Fibroblast of mammary gland (primary cell): ENCODE results near the gene MCF2L.

Experiments
- DNase-seq: peaks from one replicate; pipeline ENCODE4 v3.0.0-alpha.2; 2010; ENCODE audit warnings: low read depth
- H3K4me3 ChIP-seq: 2 replicates; pipeline ENCODE4 v1.5.1; 2011; ENCODE audit warnings: low read depth, mild to moderate bottlenecking, low read length, moderate library complexity; ENCODE audit not compliant: control insufficient read depth
- TF ChIP-seq, protein P1 (sequence below): conservative IDR thresholded peaks from 2 replicates; pipeline ENCODE4 v1.5.1; 2011; ENCODE audit warnings: low read depth, low read length, inconsistent platforms; ENCODE audit not compliant: control insufficient read depth, insufficient read depth

Gene MCF2L

DNA sequence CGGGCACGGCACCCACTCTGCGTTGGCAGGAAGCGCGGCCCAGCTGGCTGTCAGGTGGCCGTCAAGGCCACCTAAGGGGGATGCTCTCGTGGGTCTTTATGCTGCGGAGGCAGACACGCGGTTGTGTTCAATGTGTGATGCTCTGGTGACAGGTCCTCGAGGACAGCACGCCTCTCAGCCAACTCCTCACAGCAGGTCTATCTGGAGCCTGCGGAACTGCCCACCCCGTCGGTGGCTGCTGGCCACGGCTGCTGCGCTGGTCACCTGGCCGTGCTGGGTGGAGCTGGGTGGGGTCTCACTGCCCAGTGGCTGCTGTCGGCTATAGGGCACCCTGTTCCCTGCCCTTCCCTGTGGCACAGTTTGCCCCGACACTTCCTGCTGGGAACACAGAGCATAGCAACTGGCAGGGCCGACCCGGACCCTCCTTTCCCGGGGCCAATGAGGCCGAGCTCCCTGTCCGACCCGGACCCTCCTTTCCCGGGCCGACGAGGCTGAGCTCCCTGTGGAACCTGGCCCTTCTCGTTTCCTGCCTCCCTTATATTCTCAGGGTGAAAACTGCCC is 122.3 kb downstream of the MCF2L start:
- H3K4me3 ChIP-seq, result no peak overlapping the region
- no peak for DNase-seq
- TF ChIP-seq, protein P1, sequence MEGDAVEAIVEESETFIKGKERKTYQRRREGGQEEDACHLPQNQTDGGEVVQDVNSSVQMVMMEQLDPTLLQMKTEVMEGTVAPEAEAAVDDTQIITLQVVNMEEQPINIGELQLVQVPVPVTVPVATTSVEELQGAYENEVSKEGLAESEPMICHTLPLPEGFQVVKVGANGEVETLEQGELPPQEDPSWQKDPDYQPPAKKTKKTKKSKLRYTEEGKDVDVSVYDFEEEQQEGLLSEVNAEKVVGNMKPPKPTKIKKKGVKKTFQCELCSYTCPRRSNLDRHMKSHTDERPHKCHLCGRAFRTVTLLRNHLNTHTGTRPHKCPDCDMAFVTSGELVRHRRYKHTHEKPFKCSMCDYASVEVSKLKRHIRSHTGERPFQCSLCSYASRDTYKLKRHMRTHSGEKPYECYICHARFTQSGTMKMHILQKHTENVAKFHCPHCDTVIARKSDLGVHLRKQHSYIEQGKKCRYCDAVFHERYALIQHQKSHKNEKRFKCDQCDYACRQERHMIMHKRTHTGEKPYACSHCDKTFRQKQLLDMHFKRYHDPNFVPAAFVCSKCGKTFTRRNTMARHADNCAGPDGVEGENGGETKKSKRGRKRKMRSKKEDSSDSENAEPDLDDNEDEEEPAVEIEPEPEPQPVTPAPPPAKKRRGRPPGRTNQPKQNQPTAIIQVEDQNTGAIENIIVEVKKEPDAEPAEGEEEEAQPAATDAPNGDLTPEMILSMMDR, result no peak

DNA sequence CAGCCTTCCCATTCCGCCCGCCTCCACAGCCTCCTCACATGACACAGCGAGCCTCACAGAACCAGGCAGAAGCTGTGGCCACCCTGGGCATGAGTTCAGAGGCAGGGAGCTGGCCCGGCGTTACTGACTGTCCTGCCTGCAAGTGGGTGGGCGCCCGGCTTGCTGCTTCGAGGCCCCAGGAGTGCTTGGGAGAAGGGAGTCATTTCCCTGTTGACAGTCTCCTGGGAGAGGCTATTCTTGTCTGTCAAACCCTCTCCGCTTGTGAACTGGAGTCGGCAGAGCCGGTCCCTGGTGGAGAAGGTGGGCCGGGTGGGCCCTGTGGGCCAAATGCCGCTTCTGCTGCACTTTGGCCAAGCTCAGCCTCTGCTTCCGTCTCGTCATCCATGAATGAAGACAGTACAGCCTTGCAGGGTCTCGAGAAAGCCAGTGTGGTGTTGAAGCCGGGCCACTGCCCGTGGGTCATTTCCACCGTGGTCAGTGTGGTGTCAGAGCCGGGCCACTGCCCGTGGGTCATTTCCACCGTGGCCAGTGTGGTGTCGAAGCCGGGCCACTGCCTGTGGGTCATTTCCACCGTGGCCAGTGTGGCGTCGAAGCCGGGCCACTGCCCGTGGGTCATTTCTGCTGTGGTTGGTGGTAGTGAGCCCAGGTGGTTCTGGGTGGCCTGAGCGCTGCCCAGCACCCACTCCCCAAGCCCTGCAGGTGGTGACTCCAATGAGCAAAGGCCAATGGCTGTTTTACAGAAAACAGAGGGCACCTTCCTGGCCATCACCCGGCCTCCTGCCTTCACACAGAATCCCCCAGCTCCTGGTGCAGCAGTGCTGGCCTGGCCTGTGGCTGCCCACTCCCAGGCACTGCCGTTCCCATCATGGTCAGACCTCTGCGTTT is 123.1 kb downstream of the MCF2L start:
- H3K4me3 ChIP-seq, result no peak overlapping the region
- DNase-seq, result no peak
- TF ChIP-seq, protein P1, result no peak

DNA sequence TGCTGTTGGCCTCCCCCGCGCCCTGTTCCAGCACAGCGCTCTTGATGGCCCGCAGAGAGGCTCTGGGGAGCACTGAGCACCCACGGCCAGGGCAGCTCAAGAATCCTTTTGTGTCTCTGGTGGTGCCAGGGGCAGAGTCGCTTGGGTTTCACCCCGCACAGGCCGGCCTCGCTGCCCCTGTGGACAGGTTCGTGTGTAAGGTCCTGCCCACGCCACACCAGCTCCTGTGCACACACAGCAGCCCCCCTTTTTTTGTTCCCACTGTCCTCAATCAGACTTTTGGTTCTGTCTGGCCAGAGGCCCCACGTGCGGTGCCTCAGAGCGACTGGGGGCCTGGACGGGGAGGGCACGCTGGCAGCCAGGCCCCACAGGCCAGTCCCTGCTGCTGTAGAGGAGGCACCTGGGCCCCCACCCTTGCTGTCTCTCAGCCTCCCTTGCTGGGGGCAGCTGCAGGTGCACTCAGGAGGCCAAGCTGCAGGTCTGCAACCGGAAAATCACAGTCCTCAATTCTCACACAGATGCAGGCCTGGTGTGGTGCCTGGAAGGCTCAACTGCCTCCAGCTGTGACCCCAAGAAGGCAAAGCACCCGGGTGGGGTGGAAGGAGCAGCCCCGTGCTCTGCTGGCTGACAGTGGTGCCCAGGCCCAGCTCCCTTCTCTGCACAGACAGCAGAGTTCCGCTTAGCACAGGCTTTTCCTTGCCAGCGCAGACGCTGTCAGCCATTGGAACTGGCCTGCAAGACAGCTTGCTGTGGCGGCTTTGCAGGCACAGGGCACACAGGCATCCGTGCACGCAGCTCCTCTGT is 124.0 kb downstream of the MCF2L start:
- no peak overlapping the region for H3K4me3 ChIP-seq
- no peak for DNase-seq
- TF ChIP-seq, protein P1, result no peak

DNA sequence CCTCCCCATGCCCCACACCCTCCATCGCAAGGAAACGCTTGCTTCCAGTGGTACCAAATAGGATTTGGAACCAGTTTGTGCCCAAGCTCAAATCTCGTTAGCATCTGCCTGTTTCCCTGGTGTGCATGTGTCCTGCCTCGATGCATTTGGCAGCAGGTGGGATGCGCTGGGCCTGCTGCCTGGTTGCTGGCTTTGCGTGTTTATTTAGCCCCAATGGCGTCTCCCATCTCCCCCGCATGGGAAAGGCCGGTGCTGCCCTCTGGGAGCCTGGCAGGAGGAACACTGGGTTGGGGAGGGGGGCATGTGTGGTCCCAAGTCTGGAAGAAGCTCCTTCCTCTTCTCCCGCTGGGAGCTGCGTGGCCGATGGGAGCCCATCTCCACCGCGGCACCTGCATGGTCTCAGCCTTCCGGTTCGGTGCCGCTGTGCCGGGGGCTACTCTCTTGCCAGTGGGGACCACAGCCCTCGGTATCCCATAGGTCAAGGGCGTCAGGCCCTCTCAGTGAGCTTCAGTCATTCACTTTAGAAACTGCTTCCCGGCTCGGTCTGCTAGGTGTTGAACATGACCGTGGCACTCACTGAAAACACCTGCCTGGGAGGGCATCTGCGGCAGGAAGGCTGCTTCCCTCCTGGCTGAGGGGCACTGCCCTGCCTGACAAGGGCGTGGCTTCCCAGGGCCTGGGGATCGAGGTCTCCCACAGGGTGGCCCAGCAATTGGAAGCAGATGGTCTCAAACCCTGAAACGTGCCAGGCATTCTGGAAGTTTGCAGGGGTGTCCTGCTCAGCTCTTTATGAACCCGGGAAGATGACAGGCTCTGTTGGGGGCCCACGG is 124.8 kb downstream of the MCF2L start:
- TF ChIP-seq, protein P1, result no peak
- DNase-seq, result no peak
- no peak overlapping the region for H3K4me3 ChIP-seq

DNA sequence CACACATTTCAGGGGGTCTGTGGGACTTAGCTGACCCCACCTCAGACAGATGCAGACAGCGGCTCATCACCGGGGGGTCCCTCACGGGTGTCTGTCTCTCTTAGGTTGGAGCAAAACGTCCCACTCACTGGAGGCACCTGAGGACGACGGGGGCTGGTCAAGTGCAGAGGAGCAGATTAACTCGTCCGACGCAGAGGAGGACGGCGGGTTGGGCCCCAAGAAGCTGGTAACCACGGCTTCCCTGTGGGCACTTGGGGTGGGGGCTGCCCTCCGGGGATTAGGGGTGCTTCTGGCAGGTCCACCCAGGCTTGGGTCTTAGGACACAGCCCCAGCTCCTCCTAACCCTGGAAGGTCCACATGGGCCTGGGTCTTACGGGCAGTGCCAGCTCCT is 125.4 kb downstream of the MCF2L start:
- no peak for DNase-seq
- TF ChIP-seq, protein P1, result no peak
- H3K4me3 ChIP-seq, result no peak overlapping the region
